ENCODE measurements around the gene INCENP. TPM values are rescaled to one million over a fixed set of nuclear protein-coding genes. Genes with fewer than 3 reads are reported as not detected.

The INCENP gene
- total RNA-seq, 4 donors from 2014 or later: 21.4 to 120 (median 31.4) TPM

DNA sequence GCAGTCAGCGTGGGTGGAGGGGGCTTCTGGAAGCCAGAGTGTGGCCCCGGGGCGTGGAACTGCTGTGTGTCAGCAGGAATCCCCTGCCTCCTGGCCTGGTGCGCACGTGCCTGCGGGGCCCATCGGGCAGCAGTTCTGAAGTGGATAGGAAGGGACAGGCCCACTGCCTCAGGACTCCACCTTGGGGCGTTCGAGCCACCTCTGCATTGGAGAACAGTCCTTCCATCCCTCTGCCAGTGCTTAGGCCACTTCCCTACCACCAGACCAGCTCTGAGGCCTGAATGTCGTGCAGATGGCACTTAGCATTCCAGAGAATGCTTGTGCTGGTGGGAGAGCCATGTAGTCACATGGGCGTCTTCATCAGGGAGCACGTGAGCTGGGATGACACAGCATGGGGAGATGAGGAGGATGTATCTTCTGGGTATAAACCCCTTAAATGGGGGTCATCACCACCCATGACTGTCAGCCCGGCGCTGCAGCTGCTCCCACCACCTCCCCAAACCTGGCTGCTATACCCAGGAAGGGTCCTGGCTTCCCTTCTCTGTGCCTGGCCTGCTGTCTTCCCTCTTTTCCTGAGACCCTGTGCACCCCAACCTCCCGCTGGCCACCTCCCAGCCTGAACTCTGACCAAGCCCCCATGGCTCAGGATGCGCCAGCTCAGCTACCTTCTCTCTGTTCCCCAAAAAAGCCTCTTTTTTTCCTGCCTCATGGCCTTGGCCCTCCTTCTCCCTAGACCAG, 9.7 kb downstream of the INCENP start:
- TF ChIP-seq, protein P1, sequence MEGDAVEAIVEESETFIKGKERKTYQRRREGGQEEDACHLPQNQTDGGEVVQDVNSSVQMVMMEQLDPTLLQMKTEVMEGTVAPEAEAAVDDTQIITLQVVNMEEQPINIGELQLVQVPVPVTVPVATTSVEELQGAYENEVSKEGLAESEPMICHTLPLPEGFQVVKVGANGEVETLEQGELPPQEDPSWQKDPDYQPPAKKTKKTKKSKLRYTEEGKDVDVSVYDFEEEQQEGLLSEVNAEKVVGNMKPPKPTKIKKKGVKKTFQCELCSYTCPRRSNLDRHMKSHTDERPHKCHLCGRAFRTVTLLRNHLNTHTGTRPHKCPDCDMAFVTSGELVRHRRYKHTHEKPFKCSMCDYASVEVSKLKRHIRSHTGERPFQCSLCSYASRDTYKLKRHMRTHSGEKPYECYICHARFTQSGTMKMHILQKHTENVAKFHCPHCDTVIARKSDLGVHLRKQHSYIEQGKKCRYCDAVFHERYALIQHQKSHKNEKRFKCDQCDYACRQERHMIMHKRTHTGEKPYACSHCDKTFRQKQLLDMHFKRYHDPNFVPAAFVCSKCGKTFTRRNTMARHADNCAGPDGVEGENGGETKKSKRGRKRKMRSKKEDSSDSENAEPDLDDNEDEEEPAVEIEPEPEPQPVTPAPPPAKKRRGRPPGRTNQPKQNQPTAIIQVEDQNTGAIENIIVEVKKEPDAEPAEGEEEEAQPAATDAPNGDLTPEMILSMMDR (IDR thresholded peaks at IDR 0.05): no peak
- no peak for TF ChIP-seq POLR2A (IDR thresholded peaks at IDR 0.05)
- Histone ChIP-seq H3K36me3 (peaks cover 0 to 45% (median 0%) of the 10 kb centered on the region in 3 donors), H3K4me3 (no peak overlapping the region), H3K27ac (no peak overlapping the region), H3K27me3 (no peaks in the 10 kb centered on the region), H3K4me1 (no peaks in the 10 kb centered on the region), H3K9me3 (no peaks in the 10 kb centered on the region)
- DNase-seq: peak in 2 of 3 donors; percentile 9 to 40

DNA sequence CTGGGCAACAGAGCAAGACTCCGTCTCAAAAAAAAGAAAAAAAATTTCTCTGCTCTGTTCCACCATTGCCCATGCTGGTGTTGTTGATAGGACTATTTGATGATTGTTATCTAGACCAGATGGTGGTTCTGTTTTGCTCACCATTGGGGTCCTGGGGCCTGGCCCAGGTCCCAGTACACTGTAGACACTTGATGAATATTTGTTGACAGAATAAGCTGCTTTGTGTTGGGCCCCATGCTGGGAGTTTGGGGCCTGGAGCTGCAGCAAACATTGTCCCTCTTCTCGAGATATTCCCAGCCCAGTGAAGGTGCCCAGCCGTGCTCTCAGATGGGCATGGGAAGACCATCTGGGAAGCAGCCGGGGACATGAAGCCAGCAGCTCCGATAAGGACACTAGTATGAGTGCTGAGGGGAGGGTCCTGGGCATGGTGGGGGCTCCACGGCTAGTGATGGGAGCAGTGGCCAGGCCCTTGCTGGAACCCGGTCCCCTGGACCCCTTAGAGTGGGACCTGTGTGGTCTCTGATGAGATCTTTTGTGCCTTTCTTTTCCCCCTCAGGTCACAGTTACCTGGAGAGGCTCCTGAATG, 13.6 kb downstream of the INCENP start:
- Histone ChIP-seq H3K27ac (no peak overlapping the region), H3K36me3 (peaks cover 0 to 53% (median 0%) of the 10 kb centered on the region in 3 donors), H3K9me3 (no peaks in the 10 kb centered on the region), H3K27me3 (no peaks in the 10 kb centered on the region), H3K4me1 (no peaks in the 10 kb centered on the region), H3K4me3 (no peak overlapping the region)
- TF ChIP-seq POLR2A (IDR thresholded peaks at IDR 0.05): no peak
- TF ChIP-seq, protein P1 (IDR thresholded peaks at IDR 0.05): no peak
- peak in 2 of 3 donors; percentile 5 to 26 for DNase-seq

DNA sequence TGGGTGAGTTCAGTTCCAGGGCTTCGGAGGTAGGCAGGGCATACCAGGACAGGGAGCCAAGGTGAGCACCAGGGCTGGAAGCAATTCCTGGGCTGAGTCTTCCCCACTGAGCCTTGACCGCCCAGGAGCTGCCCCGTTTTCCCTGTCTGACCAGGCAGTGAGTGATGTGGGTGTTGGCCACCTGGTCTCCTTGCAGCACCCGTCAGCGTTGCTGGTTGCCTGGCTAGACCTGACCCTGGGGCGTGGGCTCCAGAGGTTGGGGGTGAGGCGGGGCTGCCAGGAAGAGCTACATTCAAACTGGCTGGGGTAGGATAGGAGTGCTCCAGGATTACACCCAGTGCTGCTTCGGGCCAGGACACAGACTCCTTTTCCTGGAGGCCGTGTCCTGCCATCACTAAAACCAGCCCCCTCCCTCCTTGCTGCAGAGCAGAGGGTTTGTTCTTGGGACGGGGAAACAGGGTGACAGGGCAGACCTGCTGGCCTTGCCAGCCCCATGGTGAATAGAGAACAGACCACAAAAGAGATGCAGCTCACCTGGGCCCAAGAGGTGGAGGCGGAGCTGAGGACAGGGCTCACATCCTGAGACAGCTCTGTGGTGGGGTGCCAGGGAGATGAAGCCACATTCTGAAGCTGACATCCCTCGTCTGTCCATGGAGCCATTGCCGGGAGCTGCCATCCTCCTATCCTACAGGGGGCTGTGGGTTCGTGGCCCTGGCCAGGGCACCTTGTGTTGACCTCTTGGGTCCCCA, 14.2 kb downstream of the INCENP start:
- Histone ChIP-seq H3K9me3 (no peaks in the 10 kb centered on the region), H3K27ac (no peak overlapping the region), H3K27me3 (no peaks in the 10 kb centered on the region), H3K4me3 (no peak overlapping the region), H3K4me1 (no peaks in the 10 kb centered on the region), H3K36me3 (peaks cover 0 to 53% (median 0%) of the 10 kb centered on the region in 3 donors)
- TF ChIP-seq POLR2A (IDR thresholded peaks at IDR 0.05): no peak
- TF ChIP-seq, protein P1 (IDR thresholded peaks at IDR 0.05): no peak
- peak in 2 of 3 donors; percentile 2 to 26 for DNase-seq

DNA sequence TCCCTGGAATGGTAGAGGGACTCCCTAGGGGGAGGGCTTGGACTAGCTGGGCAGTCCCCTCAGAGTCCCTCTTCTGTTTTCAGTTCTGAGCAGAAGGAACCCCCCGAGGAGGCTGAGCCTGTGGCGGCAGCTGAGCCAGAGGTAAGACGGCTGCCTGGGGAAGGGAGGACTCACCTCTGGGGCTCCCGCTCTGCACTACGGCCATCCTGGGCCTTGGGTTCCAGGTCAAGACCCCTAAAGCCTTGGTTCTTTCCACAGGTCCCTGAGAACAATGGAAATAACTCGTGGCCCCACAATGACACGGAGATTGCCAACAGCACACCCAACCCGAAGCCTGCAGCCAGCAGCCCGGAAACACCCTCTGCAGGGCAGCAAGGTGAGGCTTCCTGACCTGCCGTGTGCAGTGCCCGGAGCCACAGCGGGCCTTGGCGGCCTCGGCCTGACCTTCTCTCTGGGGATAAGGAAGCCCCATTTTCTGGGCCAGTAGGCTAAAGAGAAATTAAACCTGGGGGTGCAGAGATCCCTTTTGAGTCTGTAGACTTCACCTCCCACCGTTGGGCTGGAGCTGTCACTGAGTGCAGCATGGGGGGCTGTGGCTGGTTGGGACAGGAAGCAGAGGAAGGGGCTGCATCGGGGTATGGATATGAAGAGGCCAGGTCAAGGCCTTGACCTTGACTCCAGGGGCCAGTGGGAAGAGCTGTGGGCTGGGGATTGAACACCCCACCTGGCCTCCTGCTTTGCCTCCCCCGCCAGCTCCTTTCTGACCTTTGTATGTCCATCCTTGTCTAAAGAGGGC, 15.0 kb downstream of the INCENP start:
- Histone ChIP-seq H3K36me3 (peaks cover 0 to 57% (median 0%) of the 10 kb centered on the region in 3 donors), H3K27me3 (no peaks in the 10 kb centered on the region), H3K27ac (no peak overlapping the region), H3K4me1 (no peaks in the 10 kb centered on the region), H3K4me3 (no peak overlapping the region), H3K9me3 (no peaks in the 10 kb centered on the region)
- no peak for TF ChIP-seq POLR2A (IDR thresholded peaks at IDR 0.05)
- TF ChIP-seq, protein P1 (IDR thresholded peaks at IDR 0.05): no peak
- peak in 2 of 3 donors; percentile 6 to 29 for DNase-seq

All from Peyer's patch (tissue), 4 donors.